ENCODE measurements around the gene IL32.

The IL32 gene

GRCh38 chr16:3086596-3087242, 21.3 kb downstream of the IL32 start:
- DNase-seq = peak in 2 of 10 donors; percentile 53 to 62
- intact Hi-C loops (cut with DNase I) = no loop called here

- peak in 2 of 10 donors; percentile 60 to 78 for DNase-seq
- intact Hi-C loops (cut with DNase I) = no loop called here
Observed at GRCh38 chr16:3087243-3088235, 22.1 kb downstream of the IL32 start.

GRCh38 chr16:3088450-3088849, 23.0 kb downstream of the IL32 start:
- peak in 2 of 10 donors; percentile 31 to 36 for DNase-seq
- intact Hi-C loops (cut with DNase I) = no loop called here

- intact Hi-C loops (cut with DNase I) = no loop called here
Observed at GRCh38 chr16:3088925-3089716, 23.7 kb downstream of the IL32 start.

GRCh38 chr16:3089717-3090592, 24.5 kb downstream of the IL32 start:
- intact Hi-C loops (cut with DNase I) = no loop called here
- DNase-seq = peak in 1 of 10 donors; percentile 66

More at GRCh38 chr16:3088925-3089716, 23.7 kb downstream of the IL32 start:
- peak in 1 of 10 donors; percentile 57 for DNase-seq

GRCh38 chr16:3091551-3091950, 26.1 kb downstream of the IL32 start:
- intact Hi-C loops (cut with DNase I) = no loop called here
- peak in 1 of 10 donors; percentile 3 for DNase-seq

- DNase-seq = peak in 1 of 10 donors; percentile 81
- intact Hi-C loops (cut with DNase I) = no loop called here
Observed at GRCh38 chr16:3092501-3092941, 27.1 kb downstream of the IL32 start.

GRCh38 chr16:3094289-3095027, 29.0 kb downstream of the IL32 start:
- intact Hi-C loops (cut with DNase I) = no loop called here
- DNase-seq = peak in 1 of 10 donors; percentile 24

GRCh38 chr16:3095869-3096268, 30.4 kb downstream of the IL32 start:
- intact Hi-C loops (cut with DNase I) = no loop called here
- peak in 1 of 10 donors; percentile 39 for DNase-seq

GRCh38 chr16:3096362-3096761, 30.9 kb downstream of the IL32 start:
- DNase-seq = peak in 1 of 10 donors; percentile 24
- intact Hi-C loops (cut with DNase I) = no loop called here

- intact Hi-C loops (cut with DNase I) = no loop called here
Observed at GRCh38 chr16:3097266-3097665, 31.8 kb downstream of the IL32 start.

GRCh38 chr16:3098459-3099394, 33.3 kb downstream of the IL32 start, which contains the start of gene ZSCAN10:
Gene ZSCAN10 (minus strand): TSS chr16:3099294. CDS start chr16:3092937, 6,357 bp downstream.
- intact Hi-C loops (cut with DNase I) = no loop called here
- peak in 1 of 10 donors; percentile 40 for DNase-seq

More at GRCh38 chr16:3097266-3097665, 31.8 kb downstream of the IL32 start:
- DNase-seq = peak in 1 of 10 donors; percentile 18

GRCh38 chr16:3099395-3099731, 33.9 kb downstream of the IL32 start:
- intact Hi-C loops (cut with DNase I) = no loop called here
- no peak for DNase-seq

GRCh38 chr16:3099732-3100499, 34.5 kb downstream of the IL32 start:
- intact Hi-C loops (cut with DNase I) = no loop called here
- DNase-seq = peak in 7 of 10 donors; percentile 25 to 94 (median 57)

GRCh38 chr16:3101018-3101840, 35.8 kb downstream of the IL32 start:
- peak in 2 of 10 donors; percentile 22 to 53 for DNase-seq
- intact Hi-C loops (cut with DNase I) = no loop called here

Data from posterior cingulate gyrus (tissue), 11 donors.